Measurements from ENCODE around the gene FOXD2. TPM values are rescaled to one million over a fixed set of nuclear protein-coding genes. Genes with fewer than 3 reads are reported as not detected.

FOXD2 gene
- total RNA-seq, 1 donor from 2014 or later, result not detected

GRCh38 chr1:47433037-47433421, 4.8 kb upstream of the FOXD2 start:
- intact Hi-C loops (cut with micrococcal nuclease), result loop anchor here (10.0 kb wide), 1 partner anchor 282 kb away; no protein-coding TSS in a partner anchor
- Histone ChIP-seq H3K9me3 (replicated peaks) (no peaks in the 10 kb centered on the region), H3K27me3 (ENCODE audit: low read depth) (peaks cover 100% of the 10 kb centered on the region), H3K4me1 (peaks cover 53% of the 10 kb centered on the region), H3K4me3 (peak overlapping the region; percentile 46), H3K36me3 (no peaks in the 10 kb centered on the region), H3K27ac (replicated peaks) (no peak overlapping the region)
- no peak for DNase-seq
- TF ChIP-seq CTCF (IDR thresholded peaks at IDR 0.05; ENCODE audit: borderline replicate concordance), result no peak

GRCh38 chr1:47433477-47434050, 4.3 kb upstream of the FOXD2 start:
- no peak for DNase-seq
- peak overlapping the region; percentile 46 for H3K4me3 ChIP-seq
- H3K4me1 ChIP-seq, result peaks cover 55% of the 10 kb centered on the region
- H3K27me3 ChIP-seq (ENCODE audit: low read depth), result peaks cover 99% of the 10 kb centered on the region
- intact Hi-C loops (cut with micrococcal nuclease), result loop anchor here (10.0 kb wide), 1 partner anchor 281 kb away; no protein-coding TSS in a partner anchor
- no peaks in the 10 kb centered on the region for H3K9me3 ChIP-seq (replicated peaks)
- no peak for TF ChIP-seq CTCF (IDR thresholded peaks at IDR 0.05; ENCODE audit: borderline replicate concordance)
- H3K27ac ChIP-seq (replicated peaks), result no peak overlapping the region
- no peaks in the 10 kb centered on the region for H3K36me3 ChIP-seq

GRCh38 chr1:47434051-47434842, 3.6 kb upstream of the FOXD2 start:
- H3K27me3 ChIP-seq (ENCODE audit: low read depth), result peaks cover 99% of the 10 kb centered on the region
- intact Hi-C loops (cut with micrococcal nuclease), result loop anchor here (10.0 kb wide), 1 partner anchor 281 kb away; no protein-coding TSS in a partner anchor
- DNase-seq, result peak; percentile 58

GRCh38 chr1:47435506-47436303, 2.1 kb upstream of the FOXD2 start:
- no peaks in the 10 kb centered on the region for H3K36me3 ChIP-seq
- H3K4me1 ChIP-seq, result peaks cover 64% of the 10 kb centered on the region
- peaks cover 99% of the 10 kb centered on the region for H3K27me3 ChIP-seq (ENCODE audit: low read depth)
- intact Hi-C loops (cut with micrococcal nuclease), result loop anchor here (10.0 kb wide), 1 partner anchor 279 kb away; no protein-coding TSS in a partner anchor
- H3K4me3 ChIP-seq, result no peak overlapping the region
- no peak for DNase-seq
- H3K9me3 ChIP-seq (replicated peaks), result no peaks in the 10 kb centered on the region
- TF ChIP-seq CTCF (IDR thresholded peaks at IDR 0.05; ENCODE audit: borderline replicate concordance), result no peak
- H3K27ac ChIP-seq (replicated peaks), result no peak overlapping the region

More at GRCh38 chr1:47434051-47434842, 3.6 kb upstream of the FOXD2 start:
- H3K9me3 ChIP-seq (replicated peaks), result no peaks in the 10 kb centered on the region
- H3K4me3 ChIP-seq, result peak overlapping the region; percentile 46
- peaks cover 58% of the 10 kb centered on the region for H3K4me1 ChIP-seq
- no peaks in the 10 kb centered on the region for H3K36me3 ChIP-seq
- no peak for TF ChIP-seq CTCF (IDR thresholded peaks at IDR 0.05; ENCODE audit: borderline replicate concordance)
- H3K27ac ChIP-seq (replicated peaks), result no peak overlapping the region

- Histone ChIP-seq H3K27me3 (ENCODE audit: low read depth) (peaks cover 99% of the 10 kb centered on the region), H3K9me3 (replicated peaks) (no peaks in the 10 kb centered on the region), H3K4me3 (peak overlapping the region; percentile 80), H3K36me3 (no peaks in the 10 kb centered on the region), H3K27ac (replicated peaks) (peak overlapping the region; percentile 82), H3K4me1 (peaks cover 64% of the 10 kb centered on the region)
- TF ChIP-seq CTCF (IDR thresholded peaks at IDR 0.05; ENCODE audit: borderline replicate concordance), result peak; percentile 75
- DNase-seq, result peak; percentile 68
- intact Hi-C loops (cut with micrococcal nuclease), result loop anchor here (10.0 kb wide), 1 partner anchor 278 kb away; no protein-coding TSS in a partner anchor
Measured at GRCh38 chr1:47436304-47436978, 1.4 kb upstream of the FOXD2 start.
